A204.1 (cell line): Measurements from ENCODE around the gene TMEM53.

ENCODE experiments used
- FAIRE-seq: peaks from 2 replicates; lab custom pipeline; 2012; peaks lifted over from hg19 to GRCh38; lab: Jason Lieb, UNC

The TMEM53 gene

DNA sequence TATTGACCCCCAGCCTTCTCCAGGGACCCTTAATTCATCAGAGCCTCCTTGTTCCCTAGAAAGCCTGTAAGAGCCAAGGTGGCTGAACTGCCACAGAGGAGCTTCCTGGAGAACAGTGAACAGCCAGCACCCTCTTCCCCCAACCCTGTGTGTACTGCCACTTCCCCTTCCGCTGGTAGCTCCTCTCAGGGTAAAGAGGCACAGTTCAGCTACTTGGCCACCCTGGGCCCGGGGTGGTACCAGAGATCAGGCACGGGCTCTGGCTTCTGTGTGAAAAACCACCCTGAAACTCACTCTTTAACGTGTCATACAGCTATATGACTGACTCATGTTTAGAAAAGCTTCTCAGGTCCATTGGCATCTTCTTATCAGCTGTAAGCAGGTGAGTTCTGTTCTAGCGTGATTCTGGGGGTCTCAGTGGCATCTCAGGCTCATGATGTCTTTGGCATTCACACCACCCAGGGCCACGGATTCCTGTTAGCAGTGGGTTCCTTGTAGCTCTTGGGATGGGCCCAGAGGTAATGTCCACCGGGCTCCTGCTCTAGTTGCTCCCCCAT is 22.6 kb upstream of the TMEM53 start:
- FAIRE-seq: no peak

DNA sequence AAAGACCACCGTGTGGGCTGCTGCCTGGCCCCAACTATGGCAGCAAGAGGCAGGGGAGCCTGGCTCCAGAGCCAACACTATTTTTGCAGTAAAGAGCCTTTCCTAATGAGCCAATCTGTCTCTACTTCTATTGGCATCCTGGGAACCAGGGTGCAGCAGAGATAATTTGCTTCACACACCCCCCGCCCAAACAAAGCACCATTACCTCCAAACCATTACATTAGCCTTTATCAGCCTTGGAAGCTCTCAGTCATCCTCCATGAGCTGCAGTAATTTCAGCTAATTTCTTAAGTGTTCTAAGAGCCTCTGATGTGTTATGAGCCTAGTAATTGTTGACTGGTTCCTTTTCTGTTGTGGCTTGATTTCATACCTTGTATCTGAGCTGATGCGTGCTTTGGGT is 21.8 kb upstream of the TMEM53 start:
- FAIRE-seq: no peak

DNA sequence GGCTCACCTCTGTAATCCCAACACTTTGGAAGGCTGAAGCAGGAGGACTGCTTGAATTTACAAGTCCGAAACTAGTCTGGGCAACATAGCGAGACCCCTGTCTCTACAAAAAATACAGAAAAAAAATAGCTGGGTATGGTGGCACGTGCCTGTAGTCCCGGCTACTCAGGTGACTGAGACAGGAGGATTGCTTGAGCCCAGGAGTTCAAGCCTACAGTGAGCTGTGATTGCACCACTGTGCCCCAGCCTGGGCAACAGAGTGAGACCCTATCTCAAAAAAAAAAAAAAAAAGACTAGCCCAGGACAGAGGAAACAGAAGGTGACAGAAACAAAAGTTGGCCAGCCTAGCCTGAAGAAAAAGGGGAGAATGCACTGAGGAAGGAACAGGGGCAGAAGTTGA is 21.4 kb upstream of the TMEM53 start:
- no peak for FAIRE-seq

DNA sequence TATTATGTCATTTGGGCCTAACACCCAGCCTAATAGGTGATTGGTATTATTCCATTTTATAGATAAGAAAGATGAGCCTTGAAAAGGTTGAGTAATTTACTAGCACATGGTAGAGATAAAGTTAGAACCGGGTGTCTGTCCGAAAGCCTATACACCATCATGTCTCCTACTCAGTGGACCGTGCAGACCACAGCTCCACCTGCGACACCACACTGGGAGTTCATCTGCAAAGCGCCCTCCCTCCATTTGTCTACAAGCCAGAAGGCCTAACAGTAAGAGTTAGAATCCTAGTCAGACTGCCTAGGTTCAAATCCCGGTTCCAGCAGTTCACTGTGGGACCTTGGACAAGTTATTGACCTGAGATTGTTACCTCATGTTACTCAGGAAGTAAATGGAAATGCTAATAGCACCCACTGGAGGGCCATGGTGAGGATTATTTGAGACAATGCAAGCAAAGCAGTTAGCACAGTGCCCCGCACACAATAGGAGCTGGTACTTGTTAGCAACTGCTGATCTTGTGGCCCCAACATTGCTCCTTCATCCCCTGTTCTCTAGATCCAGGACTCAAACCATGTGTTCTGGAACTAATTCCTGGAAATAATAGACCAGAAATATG is 20.7 kb upstream of the TMEM53 start:
- FAIRE-seq: no peak

DNA sequence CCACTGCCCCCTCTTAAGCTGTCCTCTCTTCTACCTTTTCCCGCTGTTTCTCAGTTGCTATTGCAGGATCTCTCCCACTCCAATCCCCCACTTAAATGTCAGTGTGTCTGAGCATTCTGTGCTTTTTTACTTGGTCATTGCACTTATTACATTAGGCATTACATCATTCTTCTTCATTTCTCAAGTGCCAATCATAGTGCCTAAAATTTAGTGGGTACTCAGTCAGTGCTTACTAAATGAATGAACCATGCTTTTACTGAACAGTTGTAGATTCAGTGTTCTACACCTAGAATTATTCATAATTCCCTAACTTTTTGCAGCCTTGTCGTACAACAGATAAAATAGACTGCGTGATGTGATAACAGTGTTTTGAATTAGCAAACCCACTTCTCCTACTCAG is 19.6 kb upstream of the TMEM53 start:
- no peak for FAIRE-seq

DNA sequence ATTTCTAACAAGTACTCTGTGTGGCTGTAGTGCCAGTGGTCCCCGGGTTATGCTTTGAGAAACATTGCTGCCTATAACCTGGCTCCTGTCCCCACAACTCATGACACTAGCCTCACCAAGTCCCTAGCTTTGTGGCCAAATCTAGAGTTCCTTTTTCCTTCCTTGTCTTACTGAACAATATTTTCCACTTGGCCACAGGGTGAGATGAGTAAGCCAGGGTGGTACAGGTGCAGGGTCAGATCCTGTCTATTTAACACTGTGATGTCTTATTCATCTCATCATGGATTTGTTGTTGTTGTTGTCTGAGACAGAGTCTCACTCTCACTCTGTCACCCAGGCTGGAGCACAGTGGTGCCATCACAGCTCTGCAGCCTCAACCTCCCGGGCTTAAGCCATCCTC is 18.9 kb upstream of the TMEM53 start:
- no peak for FAIRE-seq

DNA sequence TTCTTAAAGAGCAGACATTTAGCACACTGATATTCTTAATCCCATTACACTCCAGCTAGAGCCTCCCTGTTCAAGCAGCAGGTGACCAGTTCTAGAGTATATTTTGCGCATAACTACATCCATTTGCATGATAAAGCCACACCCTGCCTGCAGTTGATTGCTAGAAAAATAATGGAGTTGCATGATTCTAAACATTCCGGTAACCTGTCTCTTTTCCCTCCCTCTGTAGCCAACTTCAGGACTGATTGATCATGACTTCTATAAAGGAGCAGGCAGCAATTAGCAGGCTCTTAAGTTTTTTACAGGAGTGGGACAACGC is 15.1 kb upstream of the TMEM53 start:
- FAIRE-seq: no peak

DNA sequence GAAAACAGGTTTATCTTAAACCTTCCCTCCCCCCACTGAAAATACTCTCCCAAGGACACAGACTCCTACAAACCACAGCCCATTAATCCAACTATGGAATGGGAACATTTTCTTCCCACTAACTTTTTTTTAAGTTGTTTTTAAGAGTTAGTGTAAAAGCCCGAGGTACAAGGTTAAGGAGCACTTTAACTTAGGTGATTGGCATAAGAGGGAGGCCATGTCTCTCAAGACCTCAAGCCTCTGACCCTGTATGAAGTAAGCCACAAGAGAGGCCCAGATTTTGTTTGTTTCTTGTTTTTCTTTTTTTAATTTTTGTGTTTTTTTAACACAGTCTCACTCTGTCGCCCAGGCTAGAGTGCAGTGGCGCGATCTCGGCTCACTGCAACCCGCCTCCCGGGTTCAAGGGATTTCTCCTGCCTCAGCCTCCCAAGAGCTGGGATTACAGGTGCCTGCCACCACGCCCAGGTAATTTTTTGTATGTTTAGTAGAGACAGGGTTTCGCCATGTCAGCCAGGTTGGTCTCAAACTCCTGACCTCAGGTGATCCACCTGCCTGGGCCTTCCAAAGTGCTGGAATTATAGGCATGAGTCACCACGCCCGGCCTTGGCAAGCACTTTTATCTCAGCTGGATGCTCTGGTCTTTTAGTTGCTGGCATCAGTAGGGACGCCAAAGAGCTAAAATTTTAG is 14.6 kb upstream of the TMEM53 start:
- no peak for FAIRE-seq

DNA sequence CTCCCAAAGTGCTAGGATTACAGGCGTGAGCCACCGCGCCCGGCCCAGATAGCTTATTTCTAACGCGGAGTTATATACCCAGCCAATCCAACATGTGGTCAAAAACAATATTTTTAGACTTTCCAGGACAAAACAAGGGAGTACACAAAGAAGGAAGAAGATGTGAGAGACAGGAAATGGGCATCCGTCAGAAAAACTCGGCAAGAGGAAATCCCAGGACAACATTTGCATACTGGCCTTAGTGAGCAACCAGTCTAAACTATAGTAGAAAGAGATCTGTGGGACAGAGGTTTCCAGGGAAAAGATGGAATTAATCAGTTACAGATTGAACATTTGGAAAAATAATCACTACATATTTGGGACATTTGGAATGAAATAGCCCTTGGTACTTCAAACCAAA is 11.6 kb upstream of the TMEM53 start:
- no peak for FAIRE-seq

DNA sequence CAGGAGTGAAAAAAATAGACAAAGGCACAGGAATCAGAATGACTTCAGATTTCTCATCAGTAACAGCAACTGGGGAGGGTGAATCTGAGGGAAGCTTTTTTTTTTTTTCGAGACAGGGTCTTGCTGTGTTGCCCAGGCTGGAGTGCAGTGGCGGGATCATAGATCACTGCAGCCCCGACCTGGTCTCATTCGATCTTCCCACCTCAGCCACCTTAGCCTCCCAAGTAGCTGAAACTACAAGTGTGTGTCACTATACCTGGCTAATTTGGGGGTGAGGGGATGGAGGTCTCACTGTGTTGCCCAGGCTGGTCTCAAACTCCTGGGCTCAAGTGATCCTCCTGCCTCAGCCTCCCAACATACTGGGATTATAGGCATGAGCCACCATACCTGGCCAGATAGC is 10.9 kb upstream of the TMEM53 start:
- FAIRE-seq: no peak

DNA sequence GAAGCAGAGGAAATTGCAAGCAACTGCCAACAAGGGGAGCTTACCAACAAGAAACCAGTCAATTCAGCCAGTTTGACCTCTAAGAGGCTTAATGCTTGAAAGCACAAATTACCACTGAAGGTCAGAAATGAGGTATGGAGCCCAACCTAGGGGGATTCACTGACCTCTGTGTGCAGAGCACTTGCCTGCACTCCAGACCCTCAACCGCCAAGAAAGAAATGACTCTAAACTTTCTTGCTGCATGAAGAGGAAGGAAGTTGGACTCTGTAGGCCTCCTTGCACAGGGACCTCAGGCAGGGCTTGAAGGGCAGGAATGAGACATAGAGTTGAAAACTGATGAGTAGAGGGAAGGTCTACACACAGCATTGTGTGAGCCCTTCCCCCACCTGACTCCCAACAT is 10.2 kb upstream of the TMEM53 start:
- no peak for FAIRE-seq

DNA sequence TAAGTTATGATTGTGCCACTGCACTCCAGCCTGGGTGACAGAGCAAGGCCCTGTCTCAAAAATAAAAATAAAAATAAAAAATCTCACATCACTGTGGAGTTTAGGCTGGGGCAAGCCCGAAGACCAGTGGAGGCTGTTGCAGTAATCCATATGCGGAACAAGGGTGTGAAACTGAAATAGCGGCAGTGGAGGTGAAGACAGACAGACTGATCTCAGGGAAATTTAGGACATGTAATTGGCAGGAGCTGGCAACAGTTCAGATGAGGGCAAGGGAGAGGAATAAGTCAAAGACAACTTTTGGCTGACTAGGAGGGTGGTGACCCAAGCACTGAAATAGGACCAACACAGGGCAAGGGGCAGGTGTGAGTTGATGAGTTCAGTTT is 8.6 kb upstream of the TMEM53 start:
- FAIRE-seq: no peak

DNA sequence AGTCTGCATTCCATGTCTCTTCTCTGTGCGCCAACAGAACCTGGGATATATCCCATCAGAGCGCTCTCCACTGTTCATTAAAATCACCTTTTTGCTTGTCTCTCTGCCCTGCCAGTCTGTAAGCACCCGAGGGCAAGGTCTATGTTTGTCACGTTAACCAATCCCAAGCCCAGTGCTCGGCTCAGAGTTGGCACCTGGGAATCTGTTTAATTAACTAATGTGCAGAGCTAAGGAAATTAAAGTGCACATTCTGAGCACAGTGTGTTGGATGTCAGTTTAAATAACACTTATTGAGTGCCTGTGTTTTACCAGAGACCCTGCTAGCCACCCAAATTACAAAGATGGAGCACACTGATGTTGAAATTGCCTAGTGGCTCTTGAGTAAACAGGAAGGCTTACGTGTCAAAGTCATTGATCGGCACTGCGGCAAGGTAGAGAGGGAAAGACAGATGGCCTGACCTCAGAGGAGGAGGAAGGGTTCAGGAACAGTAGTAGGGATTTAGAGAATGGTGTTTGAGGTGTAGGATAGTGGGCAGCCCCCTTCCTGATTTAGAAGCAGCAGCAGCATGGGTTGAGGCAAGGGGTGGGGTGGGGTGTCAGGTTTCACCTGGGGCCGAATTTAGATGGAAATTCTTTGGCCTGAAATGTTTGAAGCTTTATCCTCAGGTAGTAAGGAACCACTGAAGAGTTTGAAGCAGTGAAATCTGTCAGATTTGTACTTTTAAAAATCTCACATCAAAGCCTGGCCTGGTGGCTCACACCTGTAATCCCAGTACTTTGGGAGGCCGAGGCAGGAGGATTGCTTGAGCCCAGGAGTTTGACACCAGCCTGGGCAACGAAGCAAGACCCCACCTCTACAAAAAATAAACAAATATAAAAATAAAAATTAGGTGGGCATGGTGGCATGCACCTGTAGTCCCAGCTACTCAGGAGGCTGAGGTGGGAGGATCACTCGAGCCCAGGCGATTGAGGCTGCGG is 7.9 kb upstream of the TMEM53 start:
- no peak for FAIRE-seq

DNA sequence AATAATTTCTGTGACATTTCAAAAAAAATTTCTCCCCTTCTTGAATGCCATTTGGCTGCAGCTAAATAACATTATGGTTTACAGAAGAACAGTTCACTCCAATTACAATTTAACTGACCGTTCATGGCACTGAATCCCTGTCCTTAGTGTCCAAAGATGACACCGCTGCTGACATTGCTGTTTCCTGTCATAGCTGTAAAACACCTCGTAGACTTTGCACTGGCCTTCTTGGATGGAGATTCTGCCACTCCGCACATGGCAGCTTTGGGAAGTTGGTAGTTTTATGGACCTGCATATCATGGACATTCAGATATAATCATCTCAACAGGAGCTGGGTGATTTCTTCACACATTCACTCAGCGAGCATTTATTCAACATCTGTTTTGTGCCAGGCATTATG is 5.2 kb upstream of the TMEM53 start:
- no peak for FAIRE-seq

DNA sequence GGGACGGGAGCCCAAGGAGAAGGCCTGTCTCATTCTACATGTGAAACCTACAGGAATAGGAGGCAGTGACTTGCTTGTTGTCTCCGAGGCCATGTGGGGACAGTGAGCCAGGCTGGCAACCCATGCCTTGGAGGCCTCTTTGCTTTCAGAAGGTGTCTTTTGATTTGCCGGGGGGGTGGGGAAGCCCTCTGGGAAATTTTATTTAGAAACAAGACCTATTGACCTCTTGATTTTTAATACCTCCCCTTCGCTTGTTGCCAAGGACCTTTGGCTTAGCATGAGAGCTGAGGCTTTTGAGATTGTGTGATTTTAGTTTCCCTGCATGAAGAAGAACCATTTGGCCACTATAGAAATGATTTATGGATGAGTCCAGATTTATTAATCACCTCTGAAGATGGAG is 4.3 kb upstream of the TMEM53 start:
- no peak for FAIRE-seq

DNA sequence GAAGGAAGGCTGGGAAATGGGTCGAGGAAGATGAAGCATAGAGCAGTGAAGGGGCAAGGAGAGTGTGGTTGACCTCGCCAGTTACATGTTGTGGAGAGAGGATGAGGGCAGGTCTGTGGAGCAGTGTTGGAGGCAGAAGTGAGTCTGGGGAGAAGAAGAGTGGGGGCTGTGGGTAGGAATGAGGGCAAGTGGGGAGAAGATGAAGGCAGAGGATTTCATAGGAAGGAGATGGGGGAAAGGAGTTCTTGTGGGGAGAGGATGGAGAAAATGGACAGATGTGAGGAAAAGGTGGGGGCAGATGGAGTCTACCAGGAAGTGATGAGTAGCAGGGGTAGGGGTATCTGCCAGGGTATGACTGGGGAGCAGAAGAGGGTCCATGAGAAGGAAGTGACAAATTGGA is 3.8 kb upstream of the TMEM53 start:
- no peak for FAIRE-seq

DNA sequence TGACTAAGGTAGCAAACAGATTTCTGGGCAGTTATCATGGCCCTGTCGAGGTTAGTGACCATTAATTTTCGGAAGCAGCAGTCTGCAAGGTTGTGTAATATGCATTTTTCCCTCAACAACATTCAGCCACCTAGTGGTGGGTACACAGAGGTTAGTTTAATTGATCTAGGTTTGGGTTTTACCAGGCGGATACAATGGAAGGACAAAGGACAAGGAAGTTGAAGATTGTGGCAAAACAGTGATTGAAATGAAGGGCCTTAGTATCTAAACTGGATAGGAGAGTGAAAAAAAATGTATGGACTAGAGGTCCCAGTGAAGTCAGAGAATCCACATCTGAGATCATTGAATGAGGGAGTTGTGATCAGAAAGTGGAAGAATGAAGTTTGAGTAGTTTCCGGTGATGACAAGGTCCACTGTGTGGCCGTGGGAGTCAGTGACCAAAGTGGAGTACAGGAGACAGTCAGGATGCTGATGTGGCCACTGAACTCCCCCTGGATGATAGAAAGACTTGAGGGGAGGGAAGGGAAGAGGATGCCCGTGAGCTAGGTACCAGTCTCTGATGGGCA is 3.0 kb upstream of the TMEM53 start:
- FAIRE-seq: no peak

DNA sequence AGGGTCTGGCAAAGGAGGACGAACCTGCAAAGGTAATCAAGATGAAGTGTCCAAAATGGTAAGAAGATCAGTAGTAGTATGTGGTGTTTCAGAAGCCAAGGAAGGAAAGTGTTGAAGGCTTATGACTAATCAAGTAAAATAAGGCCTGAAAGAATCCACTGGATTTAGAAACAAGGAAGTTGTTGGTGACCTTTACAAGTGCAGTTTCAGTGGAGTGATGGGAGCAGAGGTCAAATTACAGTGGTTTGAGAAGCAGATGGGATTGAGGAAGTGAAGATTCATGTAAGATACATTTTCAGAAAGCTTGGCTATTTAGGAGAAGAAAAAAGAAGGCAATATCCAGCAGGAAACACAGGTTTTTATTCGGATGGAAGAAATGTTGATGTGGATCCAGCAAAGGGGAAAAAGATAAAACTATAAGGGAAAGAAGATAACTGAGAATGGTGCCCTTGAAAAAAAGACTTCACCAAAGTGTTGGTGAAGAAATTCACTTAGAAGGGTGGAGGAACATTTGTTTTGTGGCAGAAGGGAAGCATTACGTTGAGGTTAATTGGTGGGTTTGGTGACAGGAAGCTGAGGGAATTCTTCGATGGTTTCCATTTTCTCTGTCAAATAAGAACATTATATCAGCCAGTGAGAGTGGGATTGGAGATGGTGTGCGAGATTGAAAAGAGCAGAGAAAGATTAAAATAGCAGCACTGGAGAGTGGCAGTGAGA is 2.4 kb upstream of the TMEM53 start:
- FAIRE-seq: no peak

DNA sequence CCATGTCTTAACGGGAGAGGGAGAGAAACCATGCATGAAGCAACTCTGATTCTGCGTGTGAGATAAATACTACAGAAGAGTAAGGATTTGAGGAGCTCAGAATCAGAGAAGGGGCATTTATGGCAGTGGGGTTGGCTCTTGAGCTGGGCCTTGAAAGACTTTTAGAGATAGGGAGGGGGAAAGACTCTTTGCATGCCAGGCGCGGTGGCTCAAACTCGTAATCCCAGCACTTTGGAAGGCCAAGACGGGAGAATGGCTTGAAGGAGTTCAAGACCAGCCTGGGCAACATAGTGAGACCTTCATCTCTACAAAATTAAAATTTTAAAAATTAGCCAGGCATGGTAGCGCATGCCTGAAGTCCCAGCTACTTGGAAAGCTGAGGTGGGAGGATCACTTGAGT is 905 bp upstream of the TMEM53 start:
- FAIRE-seq: no peak

DNA sequence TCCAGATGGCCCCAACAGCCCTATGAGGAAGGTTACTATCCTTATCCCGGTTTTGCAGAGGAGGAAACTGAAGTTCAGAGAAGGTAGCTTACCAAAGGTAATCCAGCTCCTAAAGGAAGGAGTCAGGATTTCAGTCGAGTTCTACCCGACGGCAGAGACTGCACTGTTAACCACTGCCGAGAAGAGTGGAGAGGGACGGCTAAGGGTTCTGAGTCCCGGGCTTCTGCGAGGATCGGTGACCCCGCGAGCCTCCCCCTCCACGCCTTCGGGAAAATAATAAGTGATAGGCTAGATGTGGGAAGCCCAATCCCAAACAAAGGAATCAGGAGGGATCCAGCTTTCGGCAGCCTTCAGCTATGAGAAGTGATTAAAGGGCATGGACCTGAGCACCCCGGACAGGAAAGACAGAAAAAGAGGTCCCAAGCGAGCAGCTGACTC is 587 bp downstream of the TMEM53 start:
- FAIRE-seq: no peak

DNA sequence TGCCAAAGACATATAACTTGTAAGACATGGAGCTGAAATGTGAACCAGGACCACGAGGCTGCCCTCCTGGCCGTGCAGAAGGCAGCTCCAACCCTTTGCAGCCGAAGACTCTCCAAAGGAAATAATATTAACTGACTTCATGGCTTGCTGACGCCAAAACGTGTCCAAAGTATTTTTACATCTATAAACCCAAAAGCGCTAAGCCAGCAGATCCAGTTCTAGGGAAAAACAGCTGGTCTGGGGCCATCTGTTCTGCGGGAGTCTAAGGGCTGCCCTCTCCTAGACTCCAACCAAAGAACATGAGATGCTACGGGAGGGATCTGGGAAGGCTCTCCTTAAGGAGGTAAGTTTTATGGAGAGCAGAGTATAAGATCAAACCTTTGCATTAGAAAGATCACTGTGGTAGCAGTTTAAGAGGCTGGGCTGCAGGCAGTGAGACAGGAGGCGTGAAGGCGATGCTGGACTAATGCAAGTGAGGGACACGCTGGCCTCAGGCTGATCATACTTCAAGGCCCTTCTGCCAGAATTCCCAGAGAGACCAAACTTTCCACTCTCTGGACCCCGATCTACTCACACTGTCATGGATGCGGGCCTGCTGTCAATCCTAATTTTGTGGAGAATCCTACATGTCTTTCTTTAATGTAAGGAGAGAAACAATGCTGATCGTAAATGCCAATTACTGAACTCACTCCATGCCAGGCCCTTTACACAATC is 1.2 kb downstream of the TMEM53 start:
- no peak for FAIRE-seq
